UCSD-AML1 (cell line): ENCODE measurements around the gene LSP1.

Experiments used
- DNase-seq: peaks from one replicate; lab custom pipeline; 2025; ENCODE audit not compliant: unreplicated experiment; lab: John Stamatoyannopoulos, UW

LSP1 gene

DNA sequence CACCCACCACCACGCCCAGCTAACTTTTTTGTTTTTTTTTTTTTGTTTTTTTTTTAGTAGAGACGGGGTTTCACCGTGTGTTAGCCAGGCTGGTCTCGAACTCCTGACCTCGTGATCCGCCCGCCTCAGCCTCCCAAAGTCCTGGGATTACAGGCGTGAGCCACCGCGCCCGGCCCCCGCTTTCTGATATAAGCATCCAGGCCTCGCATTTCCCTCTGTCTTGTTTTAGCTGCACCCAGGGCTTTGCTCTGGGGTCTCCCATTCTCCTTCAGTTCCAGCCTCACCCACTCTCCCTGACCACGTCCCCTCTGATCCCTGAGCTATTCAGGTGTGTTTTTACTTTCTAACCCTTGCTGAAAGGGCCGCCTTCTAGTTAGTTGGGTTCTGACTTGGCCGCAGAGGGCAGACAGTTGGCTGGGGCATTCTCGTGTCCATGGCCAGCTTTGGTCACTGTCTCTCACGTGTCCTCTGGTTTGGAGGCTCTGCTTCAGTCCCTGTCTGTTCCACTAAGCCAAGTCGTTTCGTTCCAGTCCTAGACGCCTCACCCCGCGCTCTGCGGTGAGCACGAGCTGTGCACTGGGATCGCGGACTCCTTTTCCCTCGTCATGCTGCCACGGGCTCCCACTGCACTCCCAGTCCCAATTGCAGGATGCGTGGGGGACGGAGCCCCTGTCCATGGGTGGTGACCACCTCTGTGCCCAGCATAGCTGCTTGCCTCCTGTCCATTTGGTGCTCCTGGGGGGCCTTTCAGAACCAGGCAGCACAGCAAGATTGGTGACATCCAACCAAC, 60.6 kb downstream of the LSP1 start:
- no peak for DNase-seq

GRCh38 chr11:1915795-1916131, 62.9 kb downstream of the LSP1 start:
- no peak for DNase-seq

DNA sequence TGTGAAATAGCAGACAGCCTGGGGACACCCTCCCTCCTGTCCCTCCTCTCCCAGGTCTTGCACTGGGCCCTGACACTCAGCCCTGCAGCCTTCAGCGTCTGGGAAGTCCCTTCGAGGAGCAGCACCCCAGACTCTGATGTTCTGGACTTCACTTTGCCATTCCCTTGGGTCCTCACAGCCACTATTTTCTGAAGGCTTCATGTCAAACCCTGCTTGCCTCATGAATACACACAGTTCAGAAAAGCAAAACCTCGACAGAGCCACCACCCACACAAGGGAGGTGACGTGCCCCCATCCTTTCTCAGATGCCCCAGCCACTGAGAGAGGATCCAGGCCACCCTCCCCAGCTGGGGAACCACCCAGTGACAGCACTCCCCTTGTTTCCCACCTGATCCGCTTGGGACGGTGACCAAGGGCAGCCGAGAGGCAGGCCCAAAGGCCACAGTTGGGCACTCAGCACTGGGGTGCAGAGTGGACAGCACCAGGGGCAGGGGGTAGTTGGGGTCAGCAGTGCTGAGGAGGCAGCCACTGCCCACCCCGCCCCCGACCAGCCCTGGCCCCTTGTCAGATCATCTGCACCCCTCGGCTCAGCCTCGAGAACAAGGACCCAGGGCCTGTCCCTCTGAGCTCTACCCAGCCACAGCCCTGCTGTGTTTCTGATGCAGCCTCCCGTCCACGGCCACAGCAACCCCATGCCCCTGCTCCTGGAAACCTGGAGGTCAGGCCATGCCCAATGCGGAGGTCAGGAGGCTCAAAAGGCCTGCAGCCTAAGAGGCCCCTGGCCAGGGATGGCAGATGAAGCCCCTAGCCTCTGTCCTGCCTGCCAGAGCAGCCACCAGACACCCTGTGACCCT, 63.5 kb downstream of the LSP1 start:
- DNase-seq, result no peak

DNA sequence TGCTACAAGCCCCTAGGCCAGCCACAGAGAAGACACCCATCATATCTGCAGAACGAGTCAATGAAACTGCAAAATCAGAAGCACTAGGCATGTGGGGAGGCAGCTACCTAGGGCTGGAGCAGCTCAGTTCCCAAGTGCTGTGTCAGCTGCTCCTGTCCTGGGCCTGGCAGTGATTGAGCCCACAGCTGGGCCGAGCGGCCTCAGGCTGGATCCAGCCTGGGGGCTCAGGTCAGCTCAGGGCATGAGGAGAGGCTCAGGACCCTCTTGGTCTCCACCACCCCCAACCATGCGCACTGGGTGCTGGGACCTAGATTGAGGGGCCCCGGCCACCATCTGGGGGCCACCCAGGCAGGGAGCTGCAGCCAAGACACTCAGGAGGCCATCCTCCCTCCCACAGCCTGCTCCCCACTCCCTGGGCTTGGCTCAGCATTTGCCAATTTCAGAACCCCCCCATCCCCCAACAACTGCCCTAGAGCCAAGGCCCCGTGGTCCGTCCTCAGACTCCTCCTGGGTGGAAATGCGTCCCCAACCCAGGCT, 64.2 kb downstream of the LSP1 start:
- no peak for DNase-seq

DNA sequence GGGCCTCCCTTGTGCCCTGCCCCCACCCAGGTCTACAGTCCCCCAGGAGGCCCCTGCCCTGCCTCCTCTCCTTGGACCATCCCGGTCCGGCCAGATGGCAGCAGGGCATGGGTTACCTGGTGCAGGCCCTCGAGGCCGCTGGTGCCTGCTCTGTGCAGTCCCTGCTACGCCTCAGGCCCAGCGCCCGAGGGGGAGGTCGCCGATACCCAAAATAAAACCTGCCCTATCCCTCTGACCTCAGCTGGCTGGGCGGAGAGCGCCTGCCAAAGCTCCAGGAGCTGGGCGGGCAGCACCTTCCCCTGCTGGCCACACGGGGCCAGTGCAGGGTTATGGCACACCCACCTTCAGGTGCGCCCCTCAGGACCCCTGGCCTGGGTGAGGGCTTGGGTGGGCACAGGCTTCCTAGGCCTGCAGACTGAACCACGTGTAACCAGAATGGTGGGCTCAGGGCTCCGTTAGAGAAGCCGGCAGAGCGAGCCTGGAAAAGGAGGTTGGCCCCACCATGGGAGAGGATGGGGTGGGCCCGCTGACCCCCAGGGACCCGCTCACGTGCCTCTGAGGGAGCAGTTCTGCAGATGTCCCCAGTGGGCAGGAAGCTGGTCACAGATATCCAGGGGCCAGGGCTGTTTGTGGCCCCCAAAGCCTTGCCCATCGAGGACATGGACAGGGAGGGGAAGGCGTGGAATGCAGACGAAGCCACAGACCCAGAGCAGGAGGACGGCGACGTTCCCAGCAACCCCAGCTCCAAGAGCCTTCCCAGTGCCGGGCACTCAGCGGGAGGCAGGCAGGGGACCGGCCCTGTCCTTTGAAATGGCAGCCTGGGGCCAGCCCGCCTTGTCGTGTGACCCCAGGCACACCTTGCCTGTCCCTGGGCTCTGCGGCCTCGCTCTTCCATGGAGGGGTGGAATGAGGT, 64.9 kb downstream of the LSP1 start:
- DNase-seq, result no peak

DNA sequence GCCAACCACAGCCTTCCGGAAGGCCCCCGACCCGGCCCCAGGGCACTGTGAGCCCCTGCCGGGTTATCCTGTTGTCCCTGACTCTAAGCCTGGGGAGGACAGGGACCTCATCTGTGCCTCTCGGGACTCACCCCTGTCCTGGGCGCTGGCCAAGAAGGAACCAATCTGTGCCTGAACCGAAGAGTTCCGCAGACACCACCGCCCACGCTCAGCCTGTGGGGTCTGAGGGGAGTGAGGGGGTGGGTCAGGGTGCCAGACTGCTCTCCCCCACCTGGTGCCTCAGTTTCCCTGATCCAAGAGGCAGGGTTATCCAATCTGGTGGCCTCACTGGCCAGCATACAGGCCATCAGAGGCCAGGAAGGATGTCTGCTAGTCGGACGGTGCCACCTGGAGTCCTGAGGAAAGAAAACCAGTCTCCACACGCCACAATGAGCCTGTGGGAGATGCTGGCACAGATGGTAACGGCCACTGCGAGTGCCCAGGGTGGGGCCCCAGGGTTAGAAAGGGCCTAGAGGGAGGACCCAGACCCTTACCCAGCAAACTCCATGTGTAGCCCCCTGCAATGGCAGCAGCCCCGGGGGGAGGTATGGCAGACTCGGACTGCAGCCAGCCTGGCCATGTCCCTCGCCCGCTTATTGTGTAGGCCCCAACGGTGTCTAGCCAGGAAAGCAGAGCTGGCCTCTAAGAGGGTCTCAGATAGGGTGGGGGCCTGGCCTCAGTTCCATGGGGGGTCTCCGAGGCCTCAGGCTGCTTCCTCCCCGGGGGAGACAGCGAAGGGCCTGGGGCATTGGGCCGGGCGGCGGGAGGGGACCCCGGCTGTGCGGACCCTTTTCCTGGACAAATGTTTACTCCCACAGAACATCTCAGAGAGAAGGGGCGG, 65.8 kb downstream of the LSP1 start:
- no peak for DNase-seq

DNA sequence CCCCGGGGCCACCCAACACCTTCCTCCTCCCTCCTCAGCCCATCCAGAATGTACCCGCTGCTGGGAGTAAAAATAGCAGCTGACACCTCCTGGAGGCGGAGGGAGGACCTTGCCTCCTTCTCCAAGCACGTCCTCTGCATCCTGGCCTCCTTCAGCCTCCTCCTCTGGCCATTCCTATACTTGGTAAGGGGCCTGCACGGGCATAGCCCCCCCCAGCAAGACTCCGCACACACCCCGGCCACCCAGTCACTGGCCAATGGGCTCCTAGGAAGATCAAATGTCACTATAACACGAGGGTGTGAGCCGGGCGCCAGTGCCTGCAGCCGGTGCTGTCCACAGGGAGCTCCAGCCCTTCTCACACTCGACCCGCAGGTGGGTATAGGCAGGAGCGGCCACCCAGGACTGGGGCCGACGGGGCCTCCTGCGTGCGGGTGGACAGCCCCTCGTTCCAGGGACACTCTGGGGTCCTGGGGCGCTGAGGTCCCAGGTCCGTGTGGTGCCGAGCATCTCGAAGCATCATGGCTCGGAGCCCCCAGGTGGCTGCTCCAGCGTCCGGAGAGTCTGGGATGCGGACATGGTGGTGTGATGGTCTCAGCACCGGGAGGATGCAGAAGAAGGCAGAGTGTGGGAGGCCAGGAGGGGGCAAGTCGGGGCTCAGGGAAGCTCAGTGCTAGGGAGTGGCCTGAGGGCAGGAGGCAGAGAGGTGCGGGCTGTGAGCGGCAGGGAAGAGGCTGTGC, 66.7 kb downstream of the LSP1 start, which contains the start of gene TNNT3:
TNNT3 (plus strand) TSS at position 313 of the 737 bp plus-strand sequence. CDS start 3,172 bp downstream, outside the sequence.
- DNase-seq, result no peak

DNA sequence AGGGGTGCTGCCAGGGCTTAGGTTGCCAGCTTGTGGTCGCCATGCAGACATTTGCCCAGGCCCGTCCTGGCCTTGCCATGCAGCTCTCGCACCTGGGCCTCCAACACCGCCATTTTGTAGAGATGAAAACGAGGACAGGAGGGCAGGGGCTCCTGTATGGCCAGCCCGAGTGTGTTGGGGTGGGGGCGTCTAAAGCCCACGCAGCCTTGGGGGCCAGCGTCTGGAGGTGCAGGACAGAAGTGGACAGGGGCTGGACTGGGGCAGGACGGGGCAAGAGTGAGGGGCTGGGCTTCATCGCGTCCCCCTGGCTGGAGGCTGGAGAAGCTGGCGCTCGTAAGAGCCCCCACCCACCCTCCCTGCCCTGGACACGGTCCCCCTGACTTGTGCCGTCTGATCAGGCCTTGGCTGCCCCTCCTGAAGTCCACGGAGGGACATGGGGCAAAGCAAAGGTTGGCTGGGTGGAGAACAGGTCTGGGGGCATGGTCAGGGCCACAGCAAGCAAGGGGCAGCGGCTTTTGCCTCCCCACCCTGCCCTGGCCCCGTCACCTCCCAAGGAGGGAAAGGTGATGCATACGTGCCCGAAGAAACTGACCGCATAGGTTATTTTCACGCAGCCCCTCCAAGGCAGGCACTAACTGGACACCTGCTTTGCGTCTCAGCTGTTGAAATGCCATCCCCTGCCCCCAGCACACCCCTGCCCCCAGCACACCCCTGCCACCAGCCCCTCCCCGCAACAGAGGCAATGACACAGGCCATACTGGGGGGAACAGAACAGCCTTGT, 67.4 kb downstream of the LSP1 start:
- no peak for DNase-seq

GRCh38 chr11:1920909-1921573, 68.2 kb downstream of the LSP1 start:
- DNase-seq, result no peak

GRCh38 chr11:1921574-1922141, 68.8 kb downstream of the LSP1 start:
- DNase-seq, result no peak

DNA sequence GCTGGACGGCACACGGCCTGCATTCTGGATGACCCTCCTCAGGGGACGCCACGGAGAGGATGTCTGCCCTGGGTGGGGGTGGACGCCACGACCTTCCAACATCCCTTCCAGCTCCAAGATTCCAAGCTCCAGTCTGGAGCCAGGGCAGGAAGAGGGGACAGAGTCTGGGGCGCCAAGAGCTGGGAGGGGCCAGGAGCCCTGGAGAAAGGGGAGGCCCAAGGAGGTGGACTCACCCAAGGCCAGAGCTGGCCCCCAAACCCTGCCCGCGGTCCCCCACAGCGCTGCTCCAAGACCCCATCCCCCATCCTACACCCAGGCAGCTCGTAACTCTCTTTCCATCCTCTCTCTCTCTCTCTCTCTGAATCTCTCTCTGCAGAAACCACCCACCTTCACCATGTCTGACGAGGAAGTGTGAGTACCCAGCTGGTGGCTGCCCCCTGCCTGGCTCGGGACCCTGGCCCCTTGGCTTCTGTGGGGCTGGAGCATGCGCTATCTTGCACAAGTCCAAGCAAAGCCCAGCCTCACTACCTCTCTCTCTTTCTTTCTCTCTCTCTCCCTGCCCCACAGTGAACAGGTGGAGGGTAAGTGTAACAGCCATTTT, 69.7 kb downstream of the LSP1 start:
- no peak for DNase-seq

DNA sequence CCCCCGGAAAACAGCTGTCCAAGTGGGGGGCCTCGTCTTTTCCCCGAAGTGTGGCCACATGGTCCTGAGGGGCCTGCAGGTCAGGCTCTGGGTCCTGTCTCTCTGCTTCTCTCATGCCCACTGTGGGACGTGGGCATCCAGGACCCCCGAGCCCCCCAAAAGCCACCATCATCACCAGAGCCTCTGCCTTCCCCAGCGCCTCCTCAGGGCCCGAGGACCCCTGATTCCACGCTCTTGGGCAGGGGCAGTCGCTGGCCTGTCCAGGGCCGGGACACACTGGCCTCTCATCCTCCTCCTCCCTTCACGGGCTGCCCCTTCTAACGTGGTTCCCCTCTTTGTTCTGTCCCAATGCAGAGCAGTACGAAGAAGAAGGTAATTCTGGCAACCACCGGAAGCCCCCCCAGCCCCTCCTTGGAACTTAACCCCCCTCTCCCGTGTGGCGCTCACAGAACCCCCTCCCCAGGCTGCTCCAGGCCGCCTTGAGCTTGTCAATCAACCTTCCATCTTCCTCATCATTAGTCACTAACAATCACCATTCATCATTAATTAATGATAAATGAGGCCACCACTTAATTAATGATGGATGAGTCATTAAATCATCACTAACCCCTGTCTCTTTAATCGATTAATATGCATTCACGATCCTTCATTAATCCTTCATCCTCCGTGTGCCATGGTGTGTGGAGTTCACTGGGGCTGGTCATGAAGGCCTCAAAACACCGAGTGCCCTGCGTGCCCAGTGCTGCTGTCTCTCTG, 70.5 kb downstream of the LSP1 start:
- DNase-seq, result no peak

GRCh38 chr11:1924181-1924580, 71.3 kb downstream of the LSP1 start:
- no peak for DNase-seq

- no peak for DNase-seq
These were observed 71.9 kb downstream of the LSP1 start for GRCh38 chr11:1924646-1925372.

GRCh38 chr11:1925373-1926155, 72.7 kb downstream of the LSP1 start:
- DNase-seq, result no peak
